Gastroesophageal sphincter (tissue), 4 donors: ENCODE measurements around the gene SMG6. TPM values are rescaled to one million over a fixed set of nuclear protein-coding genes. Genes with fewer than 3 reads are reported as not detected.

Experiments used
- ATAC-seq: fragments of 150-250 bp; one replicate; pipeline ENCODE4 v1.9.1; 2016; ENCODE audit warnings: mild to moderate bottlenecking, moderate library complexity
- H3K27ac ChIP-seq, 4 donors: fragments of 200-600 bp; sonication (generic) in 3 of 4; 1 replicate in 3 of 4; 2 replicates in 1 of 4; pipeline ENCODE4 v1.5.1; 2016 to 2019
- H3K27me3 ChIP-seq: fragments of 200-600 bp; sonication (generic); one replicate; pipeline ENCODE4 v1.5.1; 2019
- H3K36me3 ChIP-seq, 2 donors: fragments of 200-600 bp; sonication (generic); one replicate each; pipeline ENCODE4 v1.5.1; 2019; ENCODE audit warnings: control low read depth in 1 of 2
- H3K4me1 ChIP-seq, 3 donors: fragments of 200-600 bp; sonication (generic); 1 replicate in 2 of 3; 2 replicates in 1 of 3; pipeline ENCODE4 v1.5.1; 2016 to 2019; ENCODE audit warnings: control low read depth in 2 of 3
- H3K4me3 ChIP-seq, 2 donors: fragments of 200-600 bp; sonication (generic); one replicate each; pipeline ENCODE4 v1.5.1; 2019; ENCODE audit warnings: mild to moderate bottlenecking in 1 of 2, moderate library complexity in 1 of 2
- H3K9me3 ChIP-seq, 3 donors: fragments of 200-600 bp; sonication (generic); one replicate each; pipeline ENCODE4 v1.5.1; 2017 to 2019; ENCODE audit warnings: control low read depth in 2 of 3
- EP300 ChIP-seq: sonication (generic); formaldehyde crosslinking; IDR thresholded peaks from one replicate; pipeline ENCODE4 v1.6.1; 2017; ENCODE audit warnings: antibody characterized with exemption, mild to moderate bottlenecking
- POLR2A ChIP-seq, 2 donors: fragments of 450-650 bp; IDR thresholded peaks; one replicate each; pipeline ENCODE4 v1.6.1; 2017; ENCODE audit warnings: antibody characterized with exemption in 2 of 2, mild to moderate bottlenecking in 2 of 2, moderate library complexity in 1 of 2
- POLR2AphosphoS5 ChIP-seq: sonication (generic); formaldehyde crosslinking; IDR thresholded peaks from one replicate; pipeline ENCODE4 v1.6.1; 2017; ENCODE audit warnings: antibody characterized with exemption
- WGBS, 2 donors: methylation state at CpG; one replicate each; pipeline ENCODE4 v1.1.5; 2018; ENCODE audit warnings: low coverage in 1 of 2; 5-methylcytosine and 5-hydroxymethylcytosine counted together
- total RNA-seq, 4 donors: library from RNA; depleted of rRNA; stranded (reverse); fragments of >200 nt; gene quantifications; one replicate each; pipeline ENCODE4 v1.1.0, GENCODE V29; 2016
- TF ChIP-seq, protein P1 (sequence below), 4 experiments: fragments of 200-600 bp in 2 of 4; fragments of 450-650 bp in 2 of 4; sonication (generic) in 1 of 4; IDR thresholded peaks; one replicate each; pipeline ENCODE4 v1.5.1; 2017 to 2019; ENCODE audit warnings: antibody characterized with exemption in 4 of 4, mild to moderate bottlenecking in 2 of 4, moderate library complexity in 2 of 4

Gene SMG6
- total RNA-seq, 4 donors from 2014 or later: 27.2 to 75.5 (median 43.9) TPM

DNA sequence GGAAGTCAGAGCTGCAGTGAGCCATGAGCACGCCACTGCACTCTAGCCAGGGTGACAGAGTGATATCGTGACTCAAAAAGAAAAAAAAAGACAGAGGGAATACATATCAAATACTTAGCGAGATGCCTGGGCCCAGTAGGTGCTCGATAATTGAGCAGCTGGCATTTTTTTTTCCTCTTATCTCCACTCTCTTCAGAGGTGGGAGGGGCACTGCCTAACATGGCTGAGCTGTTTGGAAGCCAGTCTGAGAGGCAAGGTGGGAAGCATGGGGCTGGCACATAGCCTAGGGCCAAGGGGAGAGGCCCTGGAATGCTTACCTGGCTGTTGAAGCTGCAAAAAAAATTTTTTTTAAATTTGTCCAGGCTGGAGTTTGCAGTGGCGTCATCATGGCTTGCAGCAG lies 210.2 kb downstream of the SMG6 start:
- Histone ChIP-seq H3K27me3 (no peaks in the 10 kb centered on the region), H3K4me3 (no peak overlapping the region), H3K9me3 (no peaks in the 10 kb centered on the region), H3K4me1 (peaks cover 0 to 43% (median 20%) of the 10 kb centered on the region in 3 donors), H3K27ac (no peak overlapping the region), H3K36me3 (no peaks in the 10 kb centered on the region)
- ATAC-seq: no peak
- TF ChIP-seq EP300: no peak
- no peak for TF ChIP-seq POLR2AphosphoS5
- no peak for TF ChIP-seq POLR2A (IDR thresholded peaks at IDR 0.05)
- TF ChIP-seq, protein P1, sequence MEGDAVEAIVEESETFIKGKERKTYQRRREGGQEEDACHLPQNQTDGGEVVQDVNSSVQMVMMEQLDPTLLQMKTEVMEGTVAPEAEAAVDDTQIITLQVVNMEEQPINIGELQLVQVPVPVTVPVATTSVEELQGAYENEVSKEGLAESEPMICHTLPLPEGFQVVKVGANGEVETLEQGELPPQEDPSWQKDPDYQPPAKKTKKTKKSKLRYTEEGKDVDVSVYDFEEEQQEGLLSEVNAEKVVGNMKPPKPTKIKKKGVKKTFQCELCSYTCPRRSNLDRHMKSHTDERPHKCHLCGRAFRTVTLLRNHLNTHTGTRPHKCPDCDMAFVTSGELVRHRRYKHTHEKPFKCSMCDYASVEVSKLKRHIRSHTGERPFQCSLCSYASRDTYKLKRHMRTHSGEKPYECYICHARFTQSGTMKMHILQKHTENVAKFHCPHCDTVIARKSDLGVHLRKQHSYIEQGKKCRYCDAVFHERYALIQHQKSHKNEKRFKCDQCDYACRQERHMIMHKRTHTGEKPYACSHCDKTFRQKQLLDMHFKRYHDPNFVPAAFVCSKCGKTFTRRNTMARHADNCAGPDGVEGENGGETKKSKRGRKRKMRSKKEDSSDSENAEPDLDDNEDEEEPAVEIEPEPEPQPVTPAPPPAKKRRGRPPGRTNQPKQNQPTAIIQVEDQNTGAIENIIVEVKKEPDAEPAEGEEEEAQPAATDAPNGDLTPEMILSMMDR (IDR thresholded peaks at IDR 0.05): no peak
- 70 to 85% methylated on average over 4 of the region's 5 CpGs for WGBS, 2 donors

DNA sequence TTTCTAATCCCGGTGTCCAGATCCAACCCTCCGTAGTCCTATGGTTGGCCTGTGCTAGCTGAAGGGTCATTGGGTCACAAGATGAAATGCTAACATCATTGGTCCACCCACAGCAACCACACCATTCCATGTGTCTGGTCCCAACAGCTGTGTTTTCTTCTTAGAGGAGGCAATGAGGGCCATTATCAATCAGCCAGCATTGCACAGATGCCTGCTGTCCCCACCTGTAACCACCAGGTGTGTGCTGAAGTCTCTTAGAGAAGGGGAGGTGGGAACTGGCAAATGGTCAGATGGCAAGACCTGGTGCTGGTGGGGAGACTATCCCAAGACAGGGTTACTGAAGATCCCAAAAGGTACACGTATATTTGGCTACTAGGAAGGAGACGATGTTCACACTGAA lies 211.3 kb downstream of the SMG6 start:
- no peaks in the 10 kb centered on the region for H3K9me3 ChIP-seq
- ATAC-seq: no peak
- H3K4me1 ChIP-seq: peaks cover 0 to 54% (median 31%) of the 10 kb centered on the region in 3 donors
- TF ChIP-seq, protein P1 (IDR thresholded peaks at IDR 0.05): no peak
- TF ChIP-seq POLR2AphosphoS5 (no peak), EP300 (no peak), POLR2A (IDR thresholded peaks at IDR 0.05) (no peak)
- WGBS, 2 donors: 94% methylated on average over 2 of the region's 4 CpGs; no CpG with 5 or more reads in 1 of the 2 donors
- no peaks in the 10 kb centered on the region for H3K27me3 ChIP-seq
- no peak overlapping the region for H3K4me3 ChIP-seq
- peak overlapping the region in 2 of 4 donors; percentile 7 to 85 for H3K27ac ChIP-seq
- no peaks in the 10 kb centered on the region for H3K36me3 ChIP-seq

DNA sequence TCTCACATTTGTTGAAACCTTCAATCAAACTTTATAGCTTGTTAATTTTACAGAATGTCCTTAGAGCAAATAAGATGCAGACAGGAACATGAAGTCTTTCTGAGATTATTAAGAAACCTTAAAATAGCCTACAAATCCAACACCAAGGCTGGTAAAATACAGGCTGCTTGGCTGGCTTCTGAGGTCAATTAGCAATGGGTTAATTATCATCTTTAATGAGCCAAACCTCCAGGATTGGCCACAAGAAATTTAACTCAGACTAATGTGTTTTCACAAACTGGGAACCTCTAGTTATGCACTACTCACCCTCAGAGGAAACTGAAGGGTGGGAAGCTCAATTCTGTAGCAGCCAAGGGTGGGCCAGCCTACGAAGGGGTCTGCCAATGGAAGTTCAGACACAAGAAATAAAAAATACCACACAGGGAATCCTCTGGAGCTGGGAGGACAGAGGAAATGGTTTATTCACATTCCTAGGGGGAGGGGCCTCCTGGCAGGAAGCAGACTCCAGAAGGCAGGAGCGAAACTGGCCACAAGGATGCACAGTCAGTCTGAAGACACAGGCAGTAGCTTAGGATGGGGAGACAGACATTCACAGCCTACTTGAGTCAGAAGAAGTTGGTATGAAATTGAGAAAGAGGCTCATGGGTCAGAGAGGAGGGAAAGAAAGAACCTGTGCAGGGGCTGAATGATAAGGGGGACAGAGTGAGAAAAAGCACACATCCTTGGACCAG lies 212.6 kb downstream of the SMG6 start:
- ATAC-seq: peak; percentile 86
- peaks cover 0 to 6% of the 10 kb centered on the region in 2 donors for H3K36me3 ChIP-seq
- H3K27ac ChIP-seq: peak overlapping the region in 3 of 4 donors; percentile 66 to 85 (median 73)
- H3K4me3 ChIP-seq: no peak overlapping the region
- H3K9me3 ChIP-seq: no peaks in the 10 kb centered on the region
- TF ChIP-seq EP300 (no peak), POLR2AphosphoS5 (peak; percentile 8), POLR2A (IDR thresholded peaks at IDR 0.05) (no peak)
- TF ChIP-seq, protein P1 (IDR thresholded peaks at IDR 0.05): peak in 3 of 4 experiments; percentile 33 to 62 (median 36)
- WGBS, 2 donors: 34% methylated on average over 2 of the region's 2 CpGs; no CpG with 5 or more reads in 1 of the 2 donors
- no peaks in the 10 kb centered on the region for H3K27me3 ChIP-seq
- peaks cover 0 to 67% (median 41%) of the 10 kb centered on the region in 3 donors for H3K4me1 ChIP-seq

DNA sequence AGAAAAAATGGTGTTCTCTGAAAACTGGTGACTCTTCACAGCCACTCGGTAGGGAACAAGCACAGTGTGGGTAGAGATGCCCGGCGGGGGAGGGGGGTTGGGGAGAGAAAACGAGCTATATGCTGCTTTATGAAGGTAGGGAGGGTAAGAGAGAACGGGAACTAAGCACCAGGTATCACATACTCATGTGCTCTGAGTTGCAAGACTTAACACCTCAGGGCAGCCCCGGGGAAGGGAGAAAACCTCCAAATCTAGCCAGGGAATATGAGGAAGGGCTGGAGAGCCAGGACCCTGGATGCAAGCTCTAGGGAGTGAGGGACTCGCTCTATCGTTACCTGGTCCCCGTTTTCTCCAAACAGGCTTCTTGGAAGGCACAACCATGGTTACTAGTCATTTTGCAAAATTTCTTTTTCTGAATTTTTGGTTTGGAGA lies 213.4 kb downstream of the SMG6 start:
- TF ChIP-seq, protein P1 (IDR thresholded peaks at IDR 0.05): no peak
- no peak for ATAC-seq
- 53 to 72% methylated on average over 7 to 9 of the region's 9 CpGs for WGBS, 2 donors
- no peaks in the 10 kb centered on the region for H3K9me3 ChIP-seq
- H3K27me3 ChIP-seq: no peaks in the 10 kb centered on the region
- H3K4me3 ChIP-seq: no peak overlapping the region
- H3K4me1 ChIP-seq: peaks cover 0 to 69% (median 49%) of the 10 kb centered on the region in 3 donors
- H3K27ac ChIP-seq: peak overlapping the region; percentile 40 to 85 (median 70)
- peaks cover 0 to 12% of the 10 kb centered on the region in 2 donors for H3K36me3 ChIP-seq

DNA sequence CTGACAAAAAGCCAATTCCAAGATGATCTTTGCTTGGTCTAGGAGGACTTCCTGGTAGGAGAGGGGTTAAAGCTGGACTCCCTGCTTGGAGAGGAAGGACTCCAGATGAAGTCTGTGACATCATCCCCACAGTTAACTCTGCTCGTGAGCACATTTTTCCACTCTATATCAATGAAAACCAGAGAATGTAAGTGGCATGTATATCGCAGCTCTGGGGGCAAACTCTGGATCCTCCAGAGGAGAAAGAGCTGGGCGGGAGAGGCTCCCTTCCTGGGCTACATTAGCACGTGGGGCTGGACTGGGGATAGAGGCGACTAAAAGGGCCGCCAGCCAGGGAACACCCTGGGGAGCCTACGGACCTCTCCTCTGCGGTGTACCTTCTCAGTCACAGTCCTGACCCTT lies 214.6 kb downstream of the SMG6 start:
- peaks cover 0 to 74% (median 56%) of the 10 kb centered on the region in 3 donors for H3K4me1 ChIP-seq
- ATAC-seq: no peak

More for the DNA sequence above, 214.6 kb downstream of the SMG6 start:
- 15 to 27% methylated on average over 6 to 8 of the region's 8 CpGs for WGBS, 2 donors
- Histone ChIP-seq H3K27ac (peak overlapping the region; percentile 40 to 85 (median 76)), H3K27me3 (no peaks in the 10 kb centered on the region), H3K36me3 (peaks cover 0 to 20% of the 10 kb centered on the region in 2 donors), H3K4me3 (peak overlapping the region; percentile 26 to 37), H3K9me3 (no peaks in the 10 kb centered on the region)
- TF ChIP-seq POLR2AphosphoS5 (no peak), POLR2A (IDR thresholded peaks at IDR 0.05) (no peak), EP300 (no peak)
- TF ChIP-seq, protein P1 (IDR thresholded peaks at IDR 0.05): no peak
